Prostate gland (tissue), 2 donors: ENCODE measurements around the gene PDE2A.

Experiments
- POLR2A ChIP-seq: fragments of 450-650 bp; IDR thresholded peaks from one replicate; pipeline ENCODE4 v1.6.1; 2016; ENCODE audit warnings: antibody characterized with exemption, mild to moderate bottlenecking
- POLR2AphosphoS5 ChIP-seq: sonication (generic); formaldehyde crosslinking; IDR thresholded peaks from one replicate; pipeline ENCODE4 v1.6.1; 2017; ENCODE audit warnings: antibody characterized with exemption
- TF ChIP-seq, protein P1 (sequence below), 4 experiments: fragments of 200-600 bp in 2 of 4; fragments of 450-650 bp in 2 of 4; sonication (generic) in 2 of 4; IDR thresholded peaks; 1 replicate in 3 of 4; 2 replicates in 1 of 4; pipeline ENCODE4 v1.5.1; 2016 to 2019; ENCODE audit warnings: antibody characterized with exemption in 4 of 4, mild to moderate bottlenecking in 2 of 4, moderate library complexity in 2 of 4

DNA sequence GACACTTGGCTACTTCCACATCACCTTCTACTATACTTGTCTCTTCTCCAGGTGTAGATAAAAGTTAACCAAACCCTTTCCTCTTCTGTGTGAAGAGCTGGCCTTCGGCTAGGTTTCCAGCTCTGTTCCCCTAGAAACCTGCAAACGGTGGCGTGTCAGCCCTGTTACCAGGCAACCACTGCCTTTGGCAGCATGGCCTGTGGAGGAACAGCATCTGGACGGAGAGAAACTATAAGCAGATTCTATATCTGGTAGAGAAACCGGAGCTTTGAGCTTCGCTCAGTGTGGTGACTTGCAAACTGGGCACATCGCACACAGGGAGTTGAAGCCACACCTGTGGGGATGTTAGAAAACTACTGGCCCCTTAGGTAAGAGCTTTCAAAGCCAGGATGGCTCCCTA lies 42.1 kb upstream of the PDE2A start:
- TF ChIP-seq POLR2A (no peak), POLR2AphosphoS5 (no peak)
- TF ChIP-seq, protein P1, sequence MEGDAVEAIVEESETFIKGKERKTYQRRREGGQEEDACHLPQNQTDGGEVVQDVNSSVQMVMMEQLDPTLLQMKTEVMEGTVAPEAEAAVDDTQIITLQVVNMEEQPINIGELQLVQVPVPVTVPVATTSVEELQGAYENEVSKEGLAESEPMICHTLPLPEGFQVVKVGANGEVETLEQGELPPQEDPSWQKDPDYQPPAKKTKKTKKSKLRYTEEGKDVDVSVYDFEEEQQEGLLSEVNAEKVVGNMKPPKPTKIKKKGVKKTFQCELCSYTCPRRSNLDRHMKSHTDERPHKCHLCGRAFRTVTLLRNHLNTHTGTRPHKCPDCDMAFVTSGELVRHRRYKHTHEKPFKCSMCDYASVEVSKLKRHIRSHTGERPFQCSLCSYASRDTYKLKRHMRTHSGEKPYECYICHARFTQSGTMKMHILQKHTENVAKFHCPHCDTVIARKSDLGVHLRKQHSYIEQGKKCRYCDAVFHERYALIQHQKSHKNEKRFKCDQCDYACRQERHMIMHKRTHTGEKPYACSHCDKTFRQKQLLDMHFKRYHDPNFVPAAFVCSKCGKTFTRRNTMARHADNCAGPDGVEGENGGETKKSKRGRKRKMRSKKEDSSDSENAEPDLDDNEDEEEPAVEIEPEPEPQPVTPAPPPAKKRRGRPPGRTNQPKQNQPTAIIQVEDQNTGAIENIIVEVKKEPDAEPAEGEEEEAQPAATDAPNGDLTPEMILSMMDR (IDR thresholded peaks at IDR 0.05): no peak
